ENCODE data around the gene NSDHL. TPM values are rescaled to one million over a fixed set of nuclear protein-coding genes. Genes with fewer than 3 reads are reported as not detected.
"Not testable (repeated sequence)": the region's sequence is repeated elsewhere in the genome, so short reads cannot be mapped to it uniquely, and the experiment has no call there.

NSDHL gene
- total RNA-seq, 1 donor from 2014 or later, result 26.7 TPM

DNA sequence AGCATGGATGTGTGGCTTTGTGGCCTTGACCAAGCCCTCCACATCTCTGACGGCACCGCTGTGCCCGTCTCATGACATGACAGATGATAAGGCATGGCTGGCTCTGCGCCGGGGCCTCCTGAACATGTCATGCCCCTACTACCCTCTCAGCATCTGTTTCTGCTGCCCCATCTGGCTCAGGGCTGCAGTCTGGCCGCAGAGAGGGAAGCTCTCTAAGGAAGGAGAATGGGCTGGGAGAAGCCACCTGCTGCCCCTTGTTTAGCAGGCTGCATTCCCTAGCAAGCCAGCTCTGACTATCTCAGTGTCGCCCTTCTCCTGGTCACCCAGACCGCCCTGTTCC is 74.2 kb downstream of the NSDHL start:
- intact Hi-C loops (cut with micrococcal nuclease), result no loop called here
- peak; percentile 28 for ATAC-seq
- no peak for DNase-seq

- no peak for DNase-seq
- ATAC-seq, result no peak
- intact Hi-C loops (cut with micrococcal nuclease), result no loop called here
Observed at GRCh38 chrX:152907084-152907651, 76.3 kb downstream of the NSDHL start.

GRCh38 chrX:152908486-152908885 is 77.6 kb downstream of the NSDHL start:
- DNase-seq (no peak), ATAC-seq (no peak)
- intact Hi-C loops (cut with micrococcal nuclease), result no loop called here

GRCh38 chrX:152910018-152910417 is 79.2 kb downstream of the NSDHL start:
- intact Hi-C loops (cut with micrococcal nuclease); DNase-seq; ATAC-seq: not testable (repeated sequence)

- ATAC-seq (no peak), DNase-seq (no peak)
- intact Hi-C loops (cut with micrococcal nuclease), result no loop called here
Observed at GRCh38 chrX:152912106-152912505, 81.2 kb downstream of the NSDHL start.

DNA sequence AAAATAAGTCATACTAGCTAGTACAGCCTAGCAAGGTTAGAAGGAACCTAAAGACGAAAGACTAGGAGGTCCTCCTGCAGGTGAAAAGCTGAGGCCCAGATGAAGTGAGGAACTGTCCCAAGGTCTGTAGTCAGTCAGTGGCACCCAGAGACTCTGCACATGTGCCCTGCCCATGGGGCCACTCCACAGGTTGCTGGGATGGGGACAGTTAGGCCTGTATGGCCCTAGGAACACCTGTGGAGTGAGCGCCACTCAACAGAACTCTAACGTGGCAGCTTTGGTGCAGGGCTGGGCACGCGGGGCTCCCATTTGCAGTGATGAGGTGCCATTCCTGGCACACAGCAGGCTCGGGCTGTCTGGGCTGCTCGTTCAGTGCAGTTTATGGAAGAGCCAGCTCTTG is 81.8 kb downstream of the NSDHL start:
- ATAC-seq, result no peak
- intact Hi-C loops (cut with micrococcal nuclease), result no loop called here
- DNase-seq, result no peak

- intact Hi-C loops (cut with micrococcal nuclease), result no loop called here
- ATAC-seq (no peak), DNase-seq (no peak)
Observed at GRCh38 chrX:152913346-152913745, 82.5 kb downstream of the NSDHL start.

DNA sequence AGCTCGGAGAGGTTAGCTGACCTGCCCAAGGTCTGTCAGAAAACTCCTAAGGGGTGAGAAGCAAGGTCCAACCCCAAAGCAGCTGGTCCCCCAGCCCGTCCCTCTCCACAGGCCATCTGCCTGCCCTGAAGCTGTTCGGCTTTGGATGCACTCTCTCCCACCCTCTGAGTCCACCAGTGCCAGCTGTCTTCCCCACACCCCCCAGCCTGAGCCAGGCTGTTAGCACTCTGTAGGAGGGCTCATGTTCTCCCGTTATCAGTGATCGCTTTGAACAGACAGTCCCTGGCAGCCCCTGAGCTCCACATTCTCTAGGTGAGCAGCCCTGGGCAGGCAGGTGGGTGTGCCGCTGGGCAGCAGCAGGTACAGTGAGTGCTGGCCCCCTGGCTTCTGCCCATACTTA is 83.0 kb downstream of the NSDHL start:
- intact Hi-C loops (cut with micrococcal nuclease), result no loop called here
- DNase-seq, result no peak
- ATAC-seq, result no peak

DNA sequence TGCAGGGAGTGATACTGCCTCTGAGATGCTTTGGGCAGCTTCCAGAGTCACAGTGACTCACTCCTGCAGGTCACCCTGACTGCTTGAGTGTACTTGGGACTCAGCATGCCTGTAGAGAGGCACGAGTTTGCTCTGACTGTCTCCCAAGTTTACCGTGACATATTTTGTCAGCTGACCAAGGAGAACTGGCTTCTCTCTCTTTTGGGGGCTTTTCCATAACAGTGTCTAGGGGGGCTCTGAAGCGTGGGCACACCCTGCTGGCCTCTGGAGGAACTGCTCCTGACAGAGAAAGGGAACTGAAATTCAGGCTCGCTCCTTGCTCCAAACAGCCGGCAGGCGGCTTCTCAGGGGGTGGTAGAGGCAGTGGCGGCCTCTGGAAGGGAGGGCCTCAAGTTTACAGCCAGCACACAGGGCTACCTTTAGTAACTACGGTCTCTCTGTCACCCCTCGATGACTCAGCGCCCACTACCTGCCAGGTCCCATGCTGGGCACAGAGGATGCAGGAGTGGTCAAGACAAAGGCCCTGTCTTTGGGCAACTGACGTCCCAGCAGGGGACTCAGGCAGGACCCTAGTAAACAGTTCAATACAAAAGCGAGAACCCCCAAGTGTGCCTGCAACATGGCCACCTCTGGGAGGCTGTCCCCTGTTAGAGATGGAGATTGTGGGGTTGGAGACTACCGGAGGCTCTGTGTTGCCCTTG is 84.8 kb downstream of the NSDHL start:
- intact Hi-C loops (cut with micrococcal nuclease), result no loop called here
- ATAC-seq (peak; percentile 69), DNase-seq (no peak)

GRCh38 chrX:152917656-152918579 is 87.1 kb downstream of the NSDHL start:
- DNase-seq (no peak), ATAC-seq (no peak)
- intact Hi-C loops (cut with micrococcal nuclease), result no loop called here

- no peak for ATAC-seq
- no peak for DNase-seq
- intact Hi-C loops (cut with micrococcal nuclease), result no loop called here
Observed at GRCh38 chrX:152918707-152919106, 87.8 kb downstream of the NSDHL start.

Other genes starting within 250 kb of the NSDHL start
- not detected for gene GABRQ, start 193.2 kb upstream of the NSDHL start, total RNA-seq
- gene MAGEA3, start 132.3 kb upstream of the NSDHL start, total RNA-seq, result not detected
- not detected for gene CSAG2, start 121.8 kb upstream of the NSDHL start, total RNA-seq
- not detected for gene MAGEA2B, start 116.4 kb upstream of the NSDHL start, total RNA-seq
- not detected for gene CSAG1, start 97.3 kb upstream of the NSDHL start, total RNA-seq
- gene MAGEA12, start 97.3 kb upstream of the NSDHL start, total RNA-seq, result not detected
- not detected for gene MAGEA2, start 77.2 kb upstream of the NSDHL start, total RNA-seq
- gene CSAG3, start 71.8 kb upstream of the NSDHL start, total RNA-seq, result not detected
- gene MAGEA6, start 61.4 kb upstream of the NSDHL start, total RNA-seq, result not detected
- 27.9 TPM for gene CETN2, start 306 bp upstream of the NSDHL start, total RNA-seq
- 2.5 TPM for gene ZNF185, start 67.0 kb downstream of the NSDHL start, total RNA-seq
- not detected for gene PNMA5, start 163.1 kb downstream of the NSDHL start, total RNA-seq
- 1.8 TPM for gene PNMA3, start 225.4 kb downstream of the NSDHL start, total RNA-seq
- 1.9 TPM for gene PNMA6A, start 241.4 kb downstream of the NSDHL start, total RNA-seq

Measured in left ventricle myocardium superior (tissue), 1 donor.